SK-N-SH (cell line): ENCODE results near the gene TLNRD1. TPM values are rescaled to one million over a fixed set of nuclear protein-coding genes. Genes with fewer than 3 reads are reported as not detected.

Experiments
- CTCF ChIA-PET: fragments of 300-600, 350-600 bp; formaldehyde crosslinking; extraction: SDS; loops from one replicate; lab custom pipeline; 2021; lab: Yijun Ruan, JAX
- POLR2A ChIA-PET: fragments of 350-600 bp; sonication (Branson Sonifier 250); formaldehyde crosslinking; extraction: SDS; loops from one replicate; lab custom pipeline; 2020; ENCODE audit warnings: antibody characterized with exemption, inconsistent platforms; lab: Yijun Ruan, JAX
- DNase-seq: peaks from one replicate; pipeline ENCODE4 v3.0.0; 2012
- H2AFZ ChIP-seq: fragments of 200-600 bp; sonication (generic); 2 replicates; pipeline ENCODE4 v1.8.1; 2016; ENCODE audit warnings: antibody characterized with exemption, mild to moderate bottlenecking, low read depth
- H3F3A ChIP-seq: fragments of 200-600 bp; sonication (generic); replicated peaks from 2 replicates; pipeline ENCODE3; 2016; ENCODE audit warnings: antibody characterized with exemption, mild to moderate bottlenecking; ENCODE audit not compliant: insufficient read depth
- H3K27ac ChIP-seq, 2 experiments: fragments of 200-500 bp in 1 of 2; fragments of 200-600 bp in 1 of 2; sonication (Bioruptor generic) in 1 of 2; sonication (generic), shearing (Covaris generic) in 1 of 2; 2 replicates each; pipeline versions ENCODE4 v1.5.1 to v1.6.1; 2014 to 2016; ENCODE audit warnings: low read depth in 2 of 2, inconsistent platforms in 1 of 2, low read length in 1 of 2, mild to moderate bottlenecking in 1 of 2, mixed read lengths in 1 of 2
- H3K27me3 ChIP-seq: fragments of 200-600 bp; sonication (generic), shearing (Covaris generic); 2 replicates; pipeline ENCODE4 v1.6.1; 2016; ENCODE audit warnings: mixed run types; ENCODE audit not compliant: insufficient read depth
- H3K36me3 ChIP-seq, 2 experiments: fragments of 200-500 bp in 1 of 2; fragments of 200-600 bp in 1 of 2; sonication (Bioruptor generic) in 1 of 2; sonication (generic) in 1 of 2; replicated peaks in 1 of 2; 2 replicates each; pipeline versions ENCODE3 to v1.5.1; 2014 to 2016; ENCODE audit warnings: low read length in 1 of 2, mild to moderate bottlenecking in 1 of 2; ENCODE audit not compliant: insufficient read depth in 2 of 2, control insufficient read depth in 1 of 2
- H3K4me1 ChIP-seq, 2 experiments: fragments of 200-500 bp in 1 of 2; fragments of 200-600 bp in 1 of 2; sonication (Bioruptor generic) in 1 of 2; sonication (generic), shearing (Covaris generic) in 1 of 2; 2 replicates each; pipeline versions ENCODE4 v1.5.1 to v1.6.1; 2014 to 2016; ENCODE audit warnings: low read depth in 1 of 2, low read length in 1 of 2, mixed run types in 1 of 2; ENCODE audit not compliant: insufficient read depth in 2 of 2, control insufficient read depth in 1 of 2
- H3K4me2 ChIP-seq: fragments of 200-600 bp; sonication (generic), shearing (Covaris generic); 2 replicates; pipeline ENCODE4 v1.6.1; 2017; ENCODE audit warnings: mixed run types
- H3K4me3 ChIP-seq, 2 experiments: fragments of 200-500 bp in 1 of 2; fragments of 200-600 bp in 1 of 2; sonication (Bioruptor generic) in 1 of 2; sonication (generic), shearing (Covaris generic) in 1 of 2; 2 replicates each; pipeline versions ENCODE4 v1.5.1 to v1.8.1; 2014 to 2016; ENCODE audit warnings: low read depth in 2 of 2, inconsistent platforms in 1 of 2, low read length in 1 of 2, mild to moderate bottlenecking in 1 of 2, mixed read lengths in 1 of 2, moderate library complexity in 1 of 2
- H3K79me2 ChIP-seq: fragments of 200-600 bp; sonication (generic); 2 replicates; pipeline ENCODE4 v1.8.1; 2017; ENCODE audit warnings: mild to moderate bottlenecking; ENCODE audit not compliant: insufficient read depth
- H3K9ac ChIP-seq: fragments of 200-600 bp; sonication (generic); 2 replicates; pipeline ENCODE4 v1.6.1; 2017; ENCODE audit warnings: mixed run types
- H3K9me2 ChIP-seq: fragments of 200-600 bp; sonication (generic); 2 replicates; pipeline ENCODE4 v1.6.1; 2017; ENCODE audit warnings: mixed run types
- H3K9me3 ChIP-seq: fragments of 200-600 bp; sonication (generic); 2 replicates; pipeline ENCODE4 v1.6.1; 2017; ENCODE audit warnings: mixed run types, mild to moderate bottlenecking, moderate library complexity
- H4K20me1 ChIP-seq: fragments of 200-600 bp; sonication (generic); 2 replicates; pipeline ENCODE4 v1.6.1; 2017; ENCODE audit warnings: mild to moderate bottlenecking, mixed run types; ENCODE audit not compliant: insufficient read depth
- CHD2 ChIP-seq: fragments of 150-350 bp; IDR thresholded peaks from 2 replicates; pipeline ENCODE4 v1.6.1; 2018; ENCODE audit warnings: low read length; ENCODE audit not compliant: partially characterized antibody
- ELF1 ChIP-seq: IDR thresholded peaks from 2 replicates; pipeline ENCODE4 v1.4.0; 2012
- FOSL2 ChIP-seq: IDR thresholded peaks from 2 replicates; pipeline ENCODE4 v1.4.0; 2012; ENCODE audit warnings: low read depth, mild to moderate bottlenecking, moderate library complexity, borderline replicate concordance
- FOXM1 ChIP-seq: IDR thresholded peaks from 2 replicates; pipeline ENCODE4 v1.4.0; 2012; ENCODE audit warnings: low read depth, mild to moderate bottlenecking
- GABPA ChIP-seq: IDR thresholded peaks from 2 replicates; pipeline ENCODE4 v1.4.0; 2012; ENCODE audit warnings: low read depth, mild to moderate bottlenecking
- GATA2 ChIP-seq: sonication (generic); formaldehyde crosslinking; IDR thresholded peaks from 2 replicates; pipeline ENCODE4 v1.5.0; 2020; ENCODE audit warnings: mild to moderate bottlenecking, missing genetic modification reagents
- MXI1 ChIP-seq: IDR thresholded peaks from 2 replicates; pipeline ENCODE4 v1.6.1; 2012; ENCODE audit warnings: mild to moderate bottlenecking, low read depth, low read length, improper control_type of control experiment
- NFIC ChIP-seq: IDR thresholded peaks from 2 replicates; pipeline ENCODE4 v1.4.0; 2012; ENCODE audit warnings: borderline replicate concordance
- NRF1 ChIP-seq: IDR thresholded peaks from 2 replicates; pipeline ENCODE4 v1.6.1; 2012; ENCODE audit warnings: low read depth, mild to moderate bottlenecking, low read length
- POLR2AphosphoS5 ChIP-seq: IDR thresholded peaks from 2 replicates; pipeline ENCODE4 v1.6.1; 2012; ENCODE audit warnings: low read depth, low read length
- RFX5 ChIP-seq: IDR thresholded peaks from 2 replicates; pipeline ENCODE4 v1.6.1; 2012; ENCODE audit warnings: mild to moderate bottlenecking, improper control_type of control experiment, low read length
- RXRA ChIP-seq: IDR thresholded peaks from 2 replicates; pipeline ENCODE4 v1.4.0; 2012; ENCODE audit warnings: low read depth, mild to moderate bottlenecking, borderline replicate concordance
- SIN3A ChIP-seq: IDR thresholded peaks from 2 replicates; pipeline ENCODE4 v1.6.1; 2012; ENCODE audit warnings: low read depth, mild to moderate bottlenecking, low read length, moderate library complexity, borderline replicate concordance
- SMC3 ChIP-seq: IDR thresholded peaks from 2 replicates; pipeline ENCODE4 v1.6.1; 2012; ENCODE audit warnings: low read depth, low read length, improper control_type of control experiment
- TCF12 ChIP-seq: IDR thresholded peaks from 2 replicates; pipeline ENCODE4 v1.4.0; 2012
- WGBS: methylation state at CpG from one replicate; pipeline ENCODE4 v1.1.6; 2017; ENCODE audit warnings: low lambda C conversion rate; 5-methylcytosine and 5-hydroxymethylcytosine counted together
- polyA plus RNA-seq, 3 experiments: library from polyadenylated mRNA; depleted of rRNA; stranded (reverse); fragments of >200 nt; gene quantifications; 2 replicates each; pipeline ENCODE4 v1.2.3, GENCODE V29; 2012
- TF ChIP-seq, protein P1 (sequence below): fragments of 150-350 bp; IDR thresholded peaks from 2 replicates; pipeline ENCODE4 v1.6.1; 2016; ENCODE audit warnings: mild to moderate bottlenecking, low read depth, low read length
- TF ChIP-seq, protein P2 (sequence below): IDR thresholded peaks from 2 replicates; pipeline ENCODE4; 2012
- TF ChIP-seq, protein P3 (sequence below): IDR thresholded peaks from 2 replicates; pipeline ENCODE4 v1.4.0; 2012; ENCODE audit warnings: low read depth, borderline replicate concordance
- TF ChIP-seq, protein P4 (sequence below): fragments of 150-350 bp; IDR thresholded peaks from 2 replicates; pipeline ENCODE4 v1.6.1; 2017; ENCODE audit warnings: antibody characterized with exemption, low read length, low read depth, borderline replicate concordance

The TLNRD1 gene
- polyA plus RNA-seq, 1 of the 3 experiments (the other 2 are of a cell fraction): 5.0 TPM

DNA sequence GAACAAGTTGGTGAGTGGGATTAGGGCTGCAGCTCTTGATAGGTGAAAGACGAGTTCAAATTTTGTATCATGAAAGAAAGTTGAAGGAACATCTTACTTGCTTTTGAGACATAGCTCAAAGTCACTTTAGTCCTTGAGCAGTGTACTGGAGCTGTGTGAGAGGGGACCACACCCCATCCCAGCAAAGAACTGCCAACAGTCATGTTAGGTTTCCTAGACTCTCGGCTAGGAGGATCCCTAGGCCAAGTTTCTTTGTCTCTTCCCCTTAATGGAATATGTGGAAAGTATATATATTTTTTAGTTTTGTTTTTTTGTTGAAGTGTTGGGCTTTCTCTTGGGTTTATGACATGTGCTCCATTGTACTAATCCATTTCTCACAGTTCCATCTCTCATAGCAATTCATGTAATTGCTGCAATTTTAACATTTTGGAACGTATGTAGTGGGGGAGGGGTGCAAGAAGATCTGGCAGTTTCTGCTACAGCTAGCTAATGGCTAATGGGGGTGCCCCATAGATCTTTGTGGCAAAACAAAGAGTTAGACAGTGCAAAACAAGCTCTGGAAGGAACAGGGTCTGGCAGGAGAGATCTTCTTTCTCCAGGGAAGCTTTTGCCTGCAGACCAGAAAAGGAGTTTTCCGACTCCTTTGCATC, 25.1 kb downstream of the TLNRD1 start:
- no peaks in the 10 kb centered on the region for H3K4me1 ChIP-seq
- H3K79me2 ChIP-seq: no peaks in the 10 kb centered on the region
- H4K20me1 ChIP-seq: no peaks in the 10 kb centered on the region
- H3K27ac ChIP-seq: no peak overlapping the region
- no peak for DNase-seq
- H3K27me3 ChIP-seq: no peaks in the 10 kb centered on the region
- H2AFZ ChIP-seq: no peak overlapping the region
- no peak for TF ChIP-seq MXI1
- no peak for TF ChIP-seq CHD2
- no peak for TF ChIP-seq SMC3
- TF ChIP-seq, protein P1, sequence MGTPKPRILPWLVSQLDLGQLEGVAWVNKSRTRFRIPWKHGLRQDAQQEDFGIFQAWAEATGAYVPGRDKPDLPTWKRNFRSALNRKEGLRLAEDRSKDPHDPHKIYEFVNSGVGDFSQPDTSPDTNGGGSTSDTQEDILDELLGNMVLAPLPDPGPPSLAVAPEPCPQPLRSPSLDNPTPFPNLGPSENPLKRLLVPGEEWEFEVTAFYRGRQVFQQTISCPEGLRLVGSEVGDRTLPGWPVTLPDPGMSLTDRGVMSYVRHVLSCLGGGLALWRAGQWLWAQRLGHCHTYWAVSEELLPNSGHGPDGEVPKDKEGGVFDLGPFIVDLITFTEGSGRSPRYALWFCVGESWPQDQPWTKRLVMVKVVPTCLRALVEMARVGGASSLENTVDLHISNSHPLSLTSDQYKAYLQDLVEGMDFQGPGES: no peak
- no peak for TF ChIP-seq TCF12
- TF ChIP-seq POLR2AphosphoS5: no peak
- TF ChIP-seq, protein P2, sequence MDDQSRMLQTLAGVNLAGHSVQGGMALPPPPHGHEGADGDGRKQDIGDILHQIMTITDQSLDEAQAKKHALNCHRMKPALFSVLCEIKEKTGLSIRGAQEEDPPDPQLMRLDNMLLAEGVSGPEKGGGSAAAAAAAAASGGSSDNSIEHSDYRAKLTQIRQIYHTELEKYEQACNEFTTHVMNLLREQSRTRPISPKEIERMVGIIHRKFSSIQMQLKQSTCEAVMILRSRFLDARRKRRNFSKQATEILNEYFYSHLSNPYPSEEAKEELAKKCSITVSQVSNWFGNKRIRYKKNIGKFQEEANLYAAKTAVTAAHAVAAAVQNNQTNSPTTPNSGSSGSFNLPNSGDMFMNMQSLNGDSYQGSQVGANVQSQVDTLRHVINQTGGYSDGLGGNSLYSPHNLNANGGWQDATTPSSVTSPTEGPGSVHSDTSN: no peak
- TF ChIP-seq, protein P3, sequence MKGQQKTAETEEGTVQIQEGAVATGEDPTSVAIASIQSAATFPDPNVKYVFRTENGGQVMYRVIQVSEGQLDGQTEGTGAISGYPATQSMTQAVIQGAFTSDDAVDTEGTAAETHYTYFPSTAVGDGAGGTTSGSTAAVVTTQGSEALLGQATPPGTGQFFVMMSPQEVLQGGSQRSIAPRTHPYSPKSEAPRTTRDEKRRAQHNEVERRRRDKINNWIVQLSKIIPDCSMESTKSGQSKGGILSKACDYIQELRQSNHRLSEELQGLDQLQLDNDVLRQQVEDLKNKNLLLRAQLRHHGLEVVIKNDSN: no peak
- TF ChIP-seq FOSL2: no peak
- TF ChIP-seq NFIC: no peak
- TF ChIP-seq FOXM1: no peak
- TF ChIP-seq RFX5: no peak
- no peak for TF ChIP-seq GABPA
- no peak for TF ChIP-seq ELF1
- no peak for TF ChIP-seq GATA2 (CRISPR knock-in tag)
- no peak for TF ChIP-seq RXRA
- TF ChIP-seq, protein P4, sequence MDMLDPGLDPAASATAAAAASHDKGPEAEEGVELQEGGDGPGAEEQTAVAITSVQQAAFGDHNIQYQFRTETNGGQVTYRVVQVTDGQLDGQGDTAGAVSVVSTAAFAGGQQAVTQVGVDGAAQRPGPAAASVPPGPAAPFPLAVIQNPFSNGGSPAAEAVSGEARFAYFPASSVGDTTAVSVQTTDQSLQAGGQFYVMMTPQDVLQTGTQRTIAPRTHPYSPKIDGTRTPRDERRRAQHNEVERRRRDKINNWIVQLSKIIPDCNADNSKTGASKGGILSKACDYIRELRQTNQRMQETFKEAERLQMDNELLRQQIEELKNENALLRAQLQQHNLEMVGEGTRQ: no peak
- TF ChIP-seq SIN3A: no peak
- no peak for TF ChIP-seq NRF1
- H3K9me3 ChIP-seq: no peaks in the 10 kb centered on the region
- no peaks in the 10 kb centered on the region for H3F3A ChIP-seq
- H3K4me3 ChIP-seq: no peak overlapping the region
- POLR2A ChIA-PET: no interaction called here
- no peaks in the 10 kb centered on the region for H3K9me2 ChIP-seq
- CTCF ChIA-PET: interaction anchor here (0.6 to 1.1 kb wide), 2 partner anchors 80 to 240 kb away, joined by 3 read pairs; no protein-coding TSS in a partner anchor
- no peak overlapping the region for H3K9ac ChIP-seq
- no peak overlapping the region for H3K4me2 ChIP-seq
- 80% methylated on average over 4 of the region's 4 CpGs for WGBS
- H3K36me3 ChIP-seq: no peaks in the 10 kb centered on the region
